GM19043 (cell line): ENCODE data around the gene TUBA1C.
"Not testable (repeated sequence)": the region's sequence is repeated elsewhere in the genome, so short reads cannot be mapped to it uniquely, and the experiment has no call there.

Experiments used
- ATAC-seq: cut with Tn5 transposase; IDR thresholded peaks from one replicate; pipeline ENCODE4 v1.9.1; 2021; ENCODE audit warnings: low read depth; ENCODE audit not compliant: unreplicated experiment

Gene TUBA1C

DNA sequence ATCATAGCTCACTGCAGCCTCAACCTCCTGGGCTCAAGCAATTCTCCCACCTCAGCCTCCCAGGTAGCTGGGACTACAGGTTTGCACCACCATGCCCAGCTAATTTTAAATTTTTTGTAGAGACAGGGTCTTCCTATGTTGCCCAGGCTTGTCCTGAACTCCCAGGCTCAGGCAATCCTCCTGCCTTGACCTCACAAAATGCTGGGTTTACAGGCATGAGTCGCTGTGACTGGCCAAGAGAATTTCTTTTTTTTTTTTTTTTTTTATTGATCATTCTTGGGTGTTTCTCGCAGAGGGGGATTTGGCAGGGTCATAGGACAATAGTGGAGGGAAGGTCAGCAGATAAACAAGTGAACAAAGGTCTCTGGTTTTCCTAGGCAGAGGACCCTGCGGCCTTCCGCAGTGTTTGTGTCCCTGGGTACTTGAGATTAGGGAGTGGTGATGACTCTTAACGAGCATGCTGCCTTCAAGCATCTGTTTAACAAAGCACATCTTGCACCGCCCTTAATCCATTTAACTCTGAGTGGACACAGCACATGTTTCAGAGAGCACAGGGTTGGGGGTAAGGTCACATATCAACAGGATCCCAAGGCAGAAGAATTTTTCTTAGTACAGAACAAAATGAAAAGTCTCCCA, 18.0 kb downstream of the TUBA1C start:
- ATAC-seq, result not testable (repeated sequence)

GRCh38 chr12:49283541-49284429, 18.9 kb downstream of the TUBA1C start:
- ATAC-seq, result no peak

DNA sequence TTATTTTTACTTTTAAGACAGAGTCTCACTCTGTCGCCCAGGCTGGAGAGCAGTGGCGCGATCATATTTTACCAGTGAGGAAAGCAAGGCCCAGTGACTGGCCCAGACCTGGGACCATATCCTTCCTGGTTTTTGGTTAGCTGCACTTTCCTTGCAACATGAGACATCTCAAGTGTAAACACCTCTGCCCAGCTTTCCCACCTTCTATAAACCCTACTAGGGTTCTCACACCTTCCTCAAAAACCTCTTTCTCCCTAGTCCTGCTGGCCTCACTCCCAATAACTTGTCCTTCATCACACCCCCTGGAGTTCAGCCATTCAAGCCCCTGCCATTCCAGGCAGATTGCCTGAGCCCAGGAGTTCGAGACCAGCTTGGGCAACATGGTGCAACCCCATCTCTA, 19.8 kb downstream of the TUBA1C start:
- no peak for ATAC-seq

DNA sequence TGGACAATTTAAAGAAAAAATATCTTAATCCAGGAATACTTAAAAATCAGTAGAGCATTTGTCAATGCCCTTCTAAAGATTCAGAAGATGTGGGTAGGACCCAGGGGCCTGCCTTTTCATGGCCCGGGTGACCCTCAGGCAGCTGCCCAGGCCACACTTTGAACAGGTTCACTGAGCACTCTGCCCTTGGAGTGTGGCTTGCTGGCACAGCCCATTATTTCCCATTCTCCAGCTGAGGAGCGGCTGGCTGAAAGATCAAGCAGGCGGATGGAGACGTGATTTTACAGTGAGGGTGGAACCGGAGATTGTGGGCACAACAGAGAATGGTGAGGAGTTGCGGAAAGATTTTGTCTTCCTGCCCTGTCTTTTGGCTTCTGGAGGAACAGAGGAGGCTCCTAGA, 23.0 kb downstream of the TUBA1C start:
- no peak for ATAC-seq

GRCh38 chr12:49288412-49288853, 23.6 kb downstream of the TUBA1C start:
- no peak for ATAC-seq

DNA sequence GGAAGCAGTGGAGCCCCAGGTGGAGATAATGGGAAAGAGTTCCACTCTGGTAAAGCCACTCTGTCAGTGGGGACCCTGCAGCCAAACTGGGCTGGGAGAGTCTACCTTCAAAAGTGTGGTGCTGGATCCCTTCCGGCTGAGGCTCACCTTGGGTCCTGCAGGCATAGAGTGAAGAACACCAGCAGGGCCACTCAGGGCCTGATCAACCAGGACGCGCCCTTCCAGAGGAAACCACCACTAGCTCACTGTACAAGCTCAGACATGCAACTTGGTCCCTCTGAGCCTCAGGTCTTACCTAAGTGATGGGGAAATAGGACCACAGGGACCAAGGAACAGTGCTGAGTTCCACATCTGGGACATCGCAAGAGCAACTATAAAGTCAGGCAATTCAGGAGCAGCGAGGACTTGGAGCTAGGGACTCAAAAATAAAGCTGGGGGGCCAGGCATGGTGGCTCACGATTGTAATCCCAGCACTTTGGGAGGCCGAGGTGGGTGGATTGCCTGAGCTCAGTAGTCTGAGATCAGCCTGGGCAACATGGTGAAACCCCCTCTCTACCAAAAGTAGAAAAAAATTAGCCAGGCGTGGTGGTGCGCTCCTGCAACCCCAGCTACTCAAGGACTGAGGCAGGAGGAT, 24.2 kb downstream of the TUBA1C start:
- no peak for ATAC-seq

DNA sequence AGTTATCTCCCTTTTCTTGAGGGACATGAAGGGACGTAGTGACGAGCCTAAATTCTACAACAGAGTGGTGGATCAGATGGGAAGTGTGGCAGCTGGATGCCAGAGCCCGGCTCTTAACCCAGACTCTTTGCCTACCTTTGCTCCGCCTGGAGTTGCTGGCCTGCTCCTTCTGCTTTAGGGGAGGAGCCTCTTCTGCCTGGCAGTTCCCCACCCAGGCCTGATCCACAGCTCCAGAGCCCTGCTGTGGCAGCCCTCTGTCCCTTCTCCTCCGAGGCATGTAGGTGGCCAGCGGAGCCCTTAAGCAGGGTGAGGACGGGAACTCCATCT, 27.8 kb downstream of the TUBA1C start:
- ATAC-seq, result no peak

DNA sequence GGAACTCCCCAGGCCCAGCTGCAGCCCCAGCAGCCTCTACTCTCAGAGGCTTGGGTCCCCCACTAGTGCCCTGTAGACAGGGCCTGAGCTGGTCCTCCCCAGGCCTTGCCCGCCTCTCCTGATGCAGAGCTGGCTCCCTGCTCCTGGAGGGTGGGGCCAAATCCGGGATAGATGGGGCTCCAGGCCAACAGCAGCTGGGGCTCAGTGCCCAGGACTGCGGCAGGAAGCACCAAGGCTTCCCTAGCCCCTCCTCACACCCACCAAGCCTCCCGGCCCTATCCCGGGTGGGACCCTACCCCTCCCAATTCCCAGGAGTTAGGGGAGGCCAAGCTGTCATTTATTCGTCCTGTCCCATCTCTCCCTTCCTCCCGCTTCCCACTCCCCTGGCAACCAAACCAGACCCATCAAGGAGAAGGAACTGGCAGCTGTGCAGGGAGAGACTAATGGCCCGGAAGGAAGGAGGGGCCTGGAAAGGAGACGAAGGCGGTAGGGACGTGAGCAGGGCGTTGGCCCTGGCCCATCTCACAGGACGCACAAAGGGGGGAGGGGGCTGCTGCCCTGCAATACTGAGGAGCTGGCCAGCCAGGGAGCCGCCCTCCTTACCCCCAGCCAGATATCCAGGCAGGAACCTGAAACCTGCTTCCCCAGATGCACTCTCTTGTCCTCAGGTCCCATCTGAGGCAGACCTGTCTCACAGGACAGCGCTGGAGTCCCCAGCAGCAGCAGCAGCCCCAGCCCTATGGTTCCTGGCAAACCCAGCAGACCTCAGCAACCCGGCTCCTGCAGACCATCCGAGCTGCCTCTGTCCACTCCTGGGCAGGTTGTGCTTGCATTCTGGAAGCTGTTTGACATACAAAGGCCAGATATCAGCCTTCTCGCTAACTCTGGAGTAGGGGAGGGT, 28.4 kb downstream of the TUBA1C start:
- ATAC-seq, result no peak

DNA sequence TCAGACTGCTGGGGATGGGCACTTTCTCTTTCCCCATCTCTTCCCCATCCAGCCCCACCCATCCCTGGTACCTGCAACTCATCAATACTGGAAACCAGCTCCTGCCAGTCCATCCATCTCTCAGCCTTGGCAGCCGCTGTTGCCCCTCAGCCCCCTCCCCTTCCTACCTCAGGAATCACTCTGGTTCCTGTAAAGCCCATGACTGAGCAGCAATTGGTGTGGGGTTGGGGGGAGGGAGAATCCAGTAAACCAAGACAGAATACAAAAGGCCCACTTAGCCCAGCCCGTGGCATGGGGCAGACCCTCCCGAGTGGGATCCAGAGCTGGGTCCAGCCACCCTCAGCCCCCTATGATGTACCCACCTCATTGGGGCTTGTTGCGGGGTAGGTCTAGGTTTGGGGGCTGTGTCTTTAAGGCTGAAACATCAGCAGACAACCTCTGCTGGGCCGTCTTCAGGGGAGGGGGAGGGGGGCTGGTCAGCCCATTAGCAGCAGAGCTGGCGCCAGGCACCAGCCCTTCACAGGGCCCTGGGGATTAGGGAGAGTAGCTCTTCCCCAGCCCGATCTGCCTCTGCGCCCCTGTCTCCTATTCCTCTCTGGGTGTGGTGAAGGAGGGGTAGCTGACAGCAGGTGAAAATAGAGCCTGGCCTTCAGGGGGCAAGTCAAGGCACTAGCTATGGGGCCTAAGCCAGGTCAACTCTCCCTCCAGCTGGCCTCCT, 29.4 kb downstream of the TUBA1C start:
- ATAC-seq, result no peak

GRCh38 chr12:49294804-49295081, 29.9 kb downstream of the TUBA1C start:
- ATAC-seq, result no peak

DNA sequence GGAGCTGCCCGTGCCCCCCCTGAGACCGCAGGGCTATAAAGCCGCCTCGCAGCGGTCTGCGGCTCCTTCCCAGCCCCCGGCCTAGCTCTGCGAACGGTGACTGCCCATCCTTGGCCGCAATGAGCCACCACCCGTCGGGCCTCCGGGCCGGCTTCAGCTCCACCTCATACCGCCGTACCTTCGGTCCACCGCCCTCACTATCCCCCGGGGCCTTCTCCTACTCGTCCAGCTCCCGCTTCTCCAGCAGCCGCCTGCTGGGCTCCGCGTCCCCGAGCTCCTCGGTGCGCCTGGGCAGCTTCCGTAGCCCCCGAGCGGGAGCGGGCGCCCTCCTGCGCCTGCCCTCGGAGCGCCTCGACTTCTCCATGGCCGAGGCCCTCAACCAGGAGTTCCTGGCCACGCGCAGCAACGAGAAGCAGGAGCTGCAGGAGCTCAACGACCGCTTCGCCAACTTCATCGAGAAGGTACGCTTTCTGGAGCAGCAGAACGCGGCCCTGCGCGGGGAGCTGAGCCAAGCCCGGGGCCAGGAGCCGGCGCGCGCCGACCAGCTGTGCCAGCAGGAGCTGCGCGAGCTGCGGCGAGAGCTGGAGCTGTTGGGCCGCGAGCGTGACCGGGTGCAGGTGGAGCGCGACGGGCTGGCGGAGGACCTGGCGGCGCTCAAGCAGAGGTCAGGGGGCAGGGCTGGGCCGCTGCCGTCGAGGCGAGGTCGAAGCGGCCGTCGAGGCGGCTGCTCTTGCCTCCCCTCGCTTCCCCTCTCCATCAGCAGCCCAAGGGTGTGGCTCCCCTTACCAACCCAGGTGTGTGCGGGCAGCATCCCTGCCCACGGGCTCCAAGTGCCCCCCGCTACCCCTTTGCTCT, 30.4 kb downstream of the TUBA1C start, which contains the start of gene PRPH:
PRPH (plus strand) TSS at position 66 of the 855 bp plus-strand sequence; CDS start at position 120, 54 bp downstream.
- ATAC-seq, result no peak

- ATAC-seq, result no peak
Measured at GRCh38 chr12:49296034-49296835, 31.4 kb downstream of the TUBA1C start.

DNA sequence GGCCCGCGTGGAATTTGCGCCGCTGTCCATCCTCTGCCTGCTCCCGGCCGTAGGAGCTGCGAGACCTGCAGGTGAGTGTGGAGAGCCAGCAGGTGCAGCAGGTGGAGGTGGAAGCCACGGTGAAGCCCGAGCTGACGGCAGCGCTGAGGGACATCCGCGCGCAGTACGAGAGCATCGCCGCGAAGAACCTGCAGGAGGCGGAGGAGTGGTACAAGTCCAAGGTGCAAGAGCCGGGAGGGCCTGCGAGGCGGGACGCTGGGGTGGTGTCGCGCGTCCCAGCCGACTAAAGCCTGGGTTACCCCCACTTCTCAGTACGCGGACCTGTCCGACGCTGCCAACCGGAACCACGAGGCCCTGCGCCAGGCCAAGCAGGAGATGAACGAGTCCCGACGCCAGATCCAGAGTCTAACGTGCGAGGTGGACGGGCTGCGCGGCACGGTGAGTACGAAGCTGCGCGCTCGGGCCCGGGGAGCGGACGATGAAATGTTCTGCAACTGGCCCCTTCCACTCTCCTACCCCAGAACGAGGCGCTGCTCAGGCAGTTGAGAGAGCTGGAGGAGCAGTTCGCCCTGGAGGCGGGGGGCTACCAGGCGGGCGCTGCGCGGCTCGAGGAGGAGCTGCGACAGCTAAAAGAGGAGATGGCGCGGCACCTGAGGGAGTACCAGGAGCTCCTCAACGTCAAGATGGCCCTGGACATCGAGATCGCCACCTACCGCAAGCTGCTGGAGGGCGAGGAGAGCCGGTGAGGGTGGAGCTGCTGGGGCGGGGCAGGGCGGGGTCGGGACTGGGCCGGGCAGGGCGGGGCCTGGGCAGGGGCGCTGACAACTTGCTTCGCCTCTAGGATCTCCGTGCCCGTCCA, 32.2 kb downstream of the TUBA1C start:
- no peak for ATAC-seq

DNA sequence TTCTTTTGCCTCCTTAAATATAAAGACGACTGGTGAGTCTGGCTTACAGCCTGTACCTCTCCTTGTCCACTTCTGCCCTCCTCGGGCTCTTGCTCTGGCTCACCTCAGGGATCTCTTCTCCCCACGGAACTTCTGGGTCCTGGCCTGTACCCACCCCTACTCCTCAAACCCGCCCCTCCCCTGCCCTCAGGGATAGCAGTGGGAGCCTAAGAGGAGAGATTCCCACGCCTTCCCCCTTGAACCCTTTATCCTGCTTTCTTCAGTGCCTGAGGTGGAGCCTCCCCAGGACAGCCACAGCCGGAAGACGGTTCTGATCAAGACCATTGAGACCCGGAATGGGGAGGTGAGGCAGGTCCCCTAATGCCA, 32.8 kb downstream of the TUBA1C start:
- ATAC-seq, result no peak

DNA sequence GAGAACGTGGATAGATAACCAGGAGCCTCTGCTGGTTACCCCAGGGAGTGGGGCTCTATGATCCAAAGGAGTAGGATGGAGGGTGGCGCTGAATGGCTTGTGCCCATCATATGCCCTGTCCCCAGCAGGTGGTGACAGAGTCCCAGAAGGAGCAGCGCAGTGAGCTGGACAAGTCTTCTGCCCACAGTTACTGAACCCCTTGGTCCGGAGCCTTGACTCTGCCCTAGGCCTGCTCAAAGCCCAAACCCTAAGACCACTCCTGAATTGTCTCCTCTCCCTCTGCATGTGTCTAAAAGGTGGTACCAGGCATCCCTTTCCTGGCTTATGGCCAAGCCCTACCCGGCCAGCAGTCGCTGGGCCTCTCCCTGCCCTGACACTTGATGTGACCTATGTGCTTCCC, 33.3 kb downstream of the TUBA1C start:
- ATAC-seq, result no peak

- no peak for ATAC-seq
Measured at GRCh38 chr12:49301760-49302159, 36.9 kb downstream of the TUBA1C start.

DNA sequence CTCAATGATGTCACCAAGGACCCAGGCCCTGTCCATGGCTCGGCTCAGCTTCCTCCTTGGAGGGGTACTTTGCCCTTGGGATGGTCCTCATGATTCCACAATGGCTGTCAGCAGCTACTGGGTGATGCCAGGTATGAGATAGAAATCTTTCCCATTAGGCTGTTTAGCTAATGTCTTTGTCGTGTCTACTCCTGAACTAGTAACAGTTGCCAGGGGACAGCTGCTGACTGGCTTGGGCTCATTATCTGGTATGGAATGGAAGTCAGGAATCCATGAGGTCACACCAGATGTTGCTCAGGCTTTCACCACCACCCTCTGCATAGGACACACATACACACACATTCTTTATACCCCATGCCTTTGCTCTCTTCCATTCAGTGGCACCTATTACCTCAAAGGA, 39.3 kb downstream of the TUBA1C start:
- ATAC-seq, result no peak
